Glutamatergic neuron (in vitro differentiated cells): ENCODE data around the gene OR52E1. TPM values are rescaled to one million over a fixed set of nuclear protein-coding genes. Genes with fewer than 3 reads are reported as not detected.

Experiments used
- DNase-seq: peaks from one replicate; pipeline ENCODE4 v3.0.0; 2022
- H3K27ac Mint-ChIP-seq: one replicate; pipeline ENCODE4 v1.8.0; 2020; ENCODE audit warnings: mild to moderate bottlenecking, mixed read lengths, inconsistent platforms; ENCODE audit not compliant: unreplicated experiment
- H3K27me3 Mint-ChIP-seq: one replicate; pipeline ENCODE4 v1.8.0; 2020; ENCODE audit warnings: mild to moderate bottlenecking, moderate library complexity, mixed read lengths, inconsistent platforms; ENCODE audit not compliant: unreplicated experiment
- H3K36me3 Mint-ChIP-seq: one replicate; pipeline ENCODE4 v1.8.0; 2020; ENCODE audit warnings: mild to moderate bottlenecking, mixed read lengths, inconsistent platforms; ENCODE audit not compliant: unreplicated experiment
- H3K4me1 Mint-ChIP-seq: one replicate; pipeline ENCODE4 v1.8.0; 2020; ENCODE audit warnings: mild to moderate bottlenecking, low read depth, mixed read lengths, inconsistent platforms; ENCODE audit not compliant: unreplicated experiment
- H3K4me3 Mint-ChIP-seq: one replicate; pipeline ENCODE4 v1.8.0; 2020; ENCODE audit warnings: mild to moderate bottlenecking, mixed read lengths, inconsistent platforms; ENCODE audit not compliant: unreplicated experiment
- H3K9me3 Mint-ChIP-seq: one replicate; pipeline ENCODE4 v1.8.0; 2020; ENCODE audit warnings: mild to moderate bottlenecking, moderate library complexity, mixed read lengths, inconsistent platforms; ENCODE audit not compliant: unreplicated experiment
- total RNA-seq: library from RNA; stranded (reverse); fragmentation: NEBNext Ultra II Directional; extraction: Animal tissue kit (Norgen Biotek cat#: 25700); gene quantifications from one replicate; pipeline ENCODE4 v1.2.1, GENCODE V29; 2021; ENCODE audit not compliant: unreplicated experiment
- TF ChIP-seq, protein P1 (sequence below): fragments of 200-600 bp; sonication (generic); IDR thresholded peaks from one replicate; pipeline ENCODE4 v1.5.0; 2021; ENCODE audit not compliant: partially characterized antibody, unreplicated experiment

The OR52E1 gene
- total RNA-seq, 1 donor from 2014 or later = not detected

DNA sequence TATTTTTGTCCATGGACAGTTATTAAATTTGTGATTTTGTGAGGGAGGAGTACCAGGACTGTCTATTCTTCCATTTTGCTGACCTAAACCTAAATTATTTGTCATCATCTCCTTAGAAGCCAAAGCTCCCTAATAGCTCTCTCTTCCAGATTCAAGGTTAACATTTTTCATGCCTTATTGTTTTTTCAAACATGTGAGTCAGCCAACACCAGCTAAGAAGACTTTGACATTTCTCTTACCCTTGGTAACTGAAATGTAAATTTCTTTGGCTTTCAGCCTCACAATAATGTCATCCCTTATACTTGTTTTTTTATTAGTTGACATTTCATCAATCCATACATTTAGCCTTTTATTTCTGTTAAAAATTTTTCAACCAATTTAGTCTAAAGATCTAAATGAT, 19.2 kb downstream of the OR52E1 start:
- TF ChIP-seq, protein P1, sequence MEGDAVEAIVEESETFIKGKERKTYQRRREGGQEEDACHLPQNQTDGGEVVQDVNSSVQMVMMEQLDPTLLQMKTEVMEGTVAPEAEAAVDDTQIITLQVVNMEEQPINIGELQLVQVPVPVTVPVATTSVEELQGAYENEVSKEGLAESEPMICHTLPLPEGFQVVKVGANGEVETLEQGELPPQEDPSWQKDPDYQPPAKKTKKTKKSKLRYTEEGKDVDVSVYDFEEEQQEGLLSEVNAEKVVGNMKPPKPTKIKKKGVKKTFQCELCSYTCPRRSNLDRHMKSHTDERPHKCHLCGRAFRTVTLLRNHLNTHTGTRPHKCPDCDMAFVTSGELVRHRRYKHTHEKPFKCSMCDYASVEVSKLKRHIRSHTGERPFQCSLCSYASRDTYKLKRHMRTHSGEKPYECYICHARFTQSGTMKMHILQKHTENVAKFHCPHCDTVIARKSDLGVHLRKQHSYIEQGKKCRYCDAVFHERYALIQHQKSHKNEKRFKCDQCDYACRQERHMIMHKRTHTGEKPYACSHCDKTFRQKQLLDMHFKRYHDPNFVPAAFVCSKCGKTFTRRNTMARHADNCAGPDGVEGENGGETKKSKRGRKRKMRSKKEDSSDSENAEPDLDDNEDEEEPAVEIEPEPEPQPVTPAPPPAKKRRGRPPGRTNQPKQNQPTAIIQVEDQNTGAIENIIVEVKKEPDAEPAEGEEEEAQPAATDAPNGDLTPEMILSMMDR = no peak
- H3K27ac Mint-ChIP-seq = peak overlapping the region; percentile 57
- no peaks in the 10 kb centered on the region for H3K9me3 Mint-ChIP-seq
- H3K4me3 Mint-ChIP-seq = no peak overlapping the region
- peaks cover 16% of the 10 kb centered on the region for H3K4me1 Mint-ChIP-seq
- peaks cover 4% of the 10 kb centered on the region for H3K27me3 Mint-ChIP-seq
- no peaks in the 10 kb centered on the region for H3K36me3 Mint-ChIP-seq
- no peak for DNase-seq

DNA sequence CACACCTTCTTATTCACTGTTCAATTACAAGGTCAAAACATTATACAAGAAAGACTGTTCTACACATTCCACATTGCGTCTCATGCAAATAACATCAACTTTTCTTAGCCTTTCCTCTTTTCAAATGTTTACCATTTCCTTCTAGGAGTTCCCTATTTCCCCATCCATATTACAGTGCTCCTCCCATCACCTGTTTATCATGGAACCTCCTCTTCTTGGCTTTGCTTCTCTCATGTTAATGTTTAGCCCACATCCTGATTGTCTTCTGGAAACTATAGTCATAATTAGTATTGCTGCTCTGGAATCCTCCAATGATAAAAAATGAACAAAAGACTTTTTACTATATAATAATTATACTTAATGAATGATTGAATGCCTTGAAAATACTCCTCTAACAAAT, 21.3 kb downstream of the OR52E1 start:
- peaks cover 4% of the 10 kb centered on the region for H3K27me3 Mint-ChIP-seq
- H3K27ac Mint-ChIP-seq = no peak overlapping the region
- H3K4me3 Mint-ChIP-seq = no peak overlapping the region
- H3K9me3 Mint-ChIP-seq = no peaks in the 10 kb centered on the region
- no peak for DNase-seq
- peaks cover 16% of the 10 kb centered on the region for H3K4me1 Mint-ChIP-seq
- H3K36me3 Mint-ChIP-seq = no peaks in the 10 kb centered on the region
- TF ChIP-seq, protein P1 = no peak

DNA sequence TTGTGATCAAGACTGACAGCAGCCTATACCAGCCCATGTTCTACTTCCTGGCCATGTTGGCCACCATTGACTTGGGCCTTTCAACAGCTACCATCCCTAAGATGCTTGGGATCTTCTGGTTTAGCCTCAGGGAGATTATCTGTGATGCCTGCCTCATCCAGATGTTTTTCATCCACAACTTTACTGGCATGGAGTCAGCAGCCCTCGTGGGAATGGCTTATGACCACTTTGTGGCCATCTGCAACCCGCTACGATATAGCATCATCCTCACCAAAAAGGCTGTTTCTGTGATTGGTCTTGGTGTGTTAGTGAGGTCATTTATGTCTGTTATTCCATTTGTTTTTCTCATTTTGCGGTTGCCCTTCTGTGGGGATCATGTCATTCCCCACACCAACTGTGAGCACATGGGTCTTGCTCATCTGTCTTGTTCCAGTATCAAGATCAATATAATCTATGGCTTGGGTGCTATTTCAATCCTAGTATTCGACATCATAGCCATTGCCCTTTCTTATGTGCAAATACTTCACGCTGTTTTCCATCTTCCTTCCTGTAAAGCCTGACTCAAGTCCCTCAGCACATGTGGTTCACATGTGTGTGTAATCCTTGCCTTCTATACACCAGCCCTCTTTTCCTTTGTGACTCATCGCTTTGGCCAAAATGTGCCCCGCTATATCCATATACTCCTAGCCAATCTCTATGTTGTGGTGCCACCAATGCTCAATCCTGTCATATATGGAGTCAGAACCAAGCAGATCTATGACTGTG, 23.6 kb downstream of the OR52E1 start:
- Mint-ChIP-seq H3K27me3 (no peaks in the 10 kb centered on the region), H3K4me3 (no peak overlapping the region), H3K4me1 (peaks cover 14% of the 10 kb centered on the region), H3K36me3 (no peaks in the 10 kb centered on the region), H3K9me3 (no peaks in the 10 kb centered on the region), H3K27ac (no peak overlapping the region)
- no peak for DNase-seq
- TF ChIP-seq, protein P1 = no peak

GRCh38 chr11:5096011-5096410, 26.6 kb downstream of the OR52E1 start:
- H3K27me3 Mint-ChIP-seq = no peaks in the 10 kb centered on the region
- no peak overlapping the region for H3K27ac Mint-ChIP-seq
- H3K9me3 Mint-ChIP-seq = no peaks in the 10 kb centered on the region
- no peak for DNase-seq
- H3K4me1 Mint-ChIP-seq = peaks cover 6% of the 10 kb centered on the region
- no peaks in the 10 kb centered on the region for H3K36me3 Mint-ChIP-seq
- H3K4me3 Mint-ChIP-seq = no peak overlapping the region
- TF ChIP-seq, protein P1 = no peak

DNA sequence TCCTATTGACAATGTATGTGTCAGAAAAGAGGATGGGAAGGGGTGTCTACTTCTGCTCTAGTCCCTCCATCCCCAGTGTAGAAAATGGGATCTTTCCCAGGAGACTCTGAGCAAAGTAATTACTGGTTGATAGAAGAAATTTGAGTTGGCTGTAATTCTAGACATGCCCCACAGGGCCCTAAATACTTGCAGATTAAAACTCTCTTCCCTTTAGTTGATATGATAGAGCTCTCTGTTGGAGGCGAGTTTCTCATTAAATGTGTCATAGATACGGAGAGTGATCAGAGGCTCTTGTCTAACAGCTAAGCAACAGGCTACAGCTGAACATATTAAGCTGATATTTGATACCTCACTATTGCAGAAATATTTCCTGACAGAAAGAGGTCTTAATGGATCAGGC, 32.9 kb downstream of the OR52E1 start:
- H3K36me3 Mint-ChIP-seq = no peaks in the 10 kb centered on the region
- no peak overlapping the region for H3K4me3 Mint-ChIP-seq
- TF ChIP-seq, protein P1 = peak; percentile 32
- H3K9me3 Mint-ChIP-seq = no peaks in the 10 kb centered on the region
- H3K27ac Mint-ChIP-seq = no peak overlapping the region
- no peak for DNase-seq
- peaks cover 2% of the 10 kb centered on the region for H3K4me1 Mint-ChIP-seq
- H3K27me3 Mint-ChIP-seq = no peaks in the 10 kb centered on the region
